Spleen (tissue), 11 donors: ENCODE results near the gene DTD2. TPM values are rescaled to one million over a fixed set of nuclear protein-coding genes. Genes with fewer than 3 reads are reported as not detected.

ENCODE experiments used
- DNase-seq: peaks from one replicate; pipeline ENCODE4 v3.0.0-alpha.2; 2020
- H3K27ac ChIP-seq, 8 donors: fragments of 200-600 bp; sonication (generic) in 7 of 8; 1 replicate in 4 of 8; 2 replicates in 4 of 8; pipeline versions ENCODE4 v1.5.0 to v1.8.0; 2016 to 2021; ENCODE audit warnings: inconsistent platforms in 4 of 8, mild to moderate bottlenecking in 4 of 8, moderate library complexity in 1 of 8
- H3K27me3 ChIP-seq, 7 donors: fragments of 200-600 bp; sonication (generic) in 6 of 7; replicated peaks in 1 of 7; 1 replicate in 4 of 7; 2 replicates in 3 of 7; pipeline versions ENCODE4 v1.5.0 to v1.8.0; 2016 to 2021; ENCODE audit warnings: inconsistent platforms in 3 of 7, mild to moderate bottlenecking in 1 of 7
- H3K36me3 ChIP-seq, 6 donors: fragments of 200-600 bp; sonication (generic) in 5 of 6; 1 replicate in 4 of 6; 2 replicates in 2 of 6; pipeline versions ENCODE4 v1.5.0 to v1.8.0; 2016 to 2021; ENCODE audit warnings: inconsistent platforms in 2 of 6
- H3K4me1 ChIP-seq, 6 donors: fragments of 200-600 bp; sonication (generic) in 5 of 6; 1 replicate in 3 of 6; 2 replicates in 3 of 6; pipeline versions ENCODE4 v1.5.0 to v1.8.0; 2016 to 2021; ENCODE audit warnings: inconsistent platforms in 3 of 6
- H3K4me3 ChIP-seq, 8 donors: fragments of 200-600 bp; sonication (generic) in 7 of 8; 1 replicate in 4 of 8; 2 replicates in 4 of 8; pipeline versions ENCODE4 v1.5.0 to v1.8.0; 2016 to 2021; ENCODE audit warnings: inconsistent platforms in 4 of 8, mild to moderate bottlenecking in 4 of 8, moderate library complexity in 2 of 8
- H3K9me3 ChIP-seq, 8 donors: fragments of 200-600 bp; sonication (generic) in 7 of 8; 1 replicate in 4 of 8; 2 replicates in 4 of 8; pipeline versions ENCODE4 v1.5.0 to v1.8.0; 2016 to 2021; ENCODE audit warnings: inconsistent platforms in 4 of 8
- CTCF ChIP-seq, 11 experiments: fragments of 200-600 bp in 7 of 11; fragments of 450-650 bp in 4 of 11; sonication (generic) in 4 of 11; IDR thresholded peaks in 8 of 11; conservative IDR thresholded peaks in 3 of 11; 1 replicate in 7 of 11; 2 replicates in 4 of 11; pipeline versions ENCODE4 v1.4.0 to v1.8.0; 2016 to 2021; ENCODE audit warnings: antibody characterized with exemption in 11 of 11, inconsistent platforms in 4 of 11, mild to moderate bottlenecking in 1 of 11
- POLR2A ChIP-seq, 3 donors: fragments of 450-650 bp; IDR thresholded peaks; one replicate each; pipeline ENCODE4 v1.5.1; 2017; ENCODE audit warnings: antibody characterized with exemption in 3 of 3, mild to moderate bottlenecking in 1 of 3
- POLR2AphosphoS5 ChIP-seq, 3 donors: sonication (generic); formaldehyde crosslinking; IDR thresholded peaks; one replicate each; pipeline ENCODE4 v1.5.1; 2017; ENCODE audit warnings: antibody characterized with exemption in 3 of 3
- WGBS, 5 donors: extraction: QIAGEN DNeasy Blood & Tissue Kit in 3 of 5; methylation state at CpG; one replicate each; pipeline versions ENCODE4 v1.1.5 to v1.1.7; 2013 to 2018; 5-methylcytosine and 5-hydroxymethylcytosine counted together
- intact Hi-C: fragments of 100-400 bp; cut with DNase I; formaldehyde crosslinking; loops from one replicate; pipeline ENCODE4 v1.15.0; 2023; ENCODE audit warnings: low total_unique reads
- polyA plus RNA-seq, 3 donors: library from polyadenylated mRNA; stranded (reverse); fragments of 200-250 nt; gene quantifications; one replicate each; pipeline ENCODE4 v1.2.1, GENCODE V29; 2013
- total RNA-seq, 7 donors: library from RNA; depleted of rRNA in 3 of 7; stranded (reverse); fragments of >200 nt in 3 of 7; fragmentation: NEBNext Ultra II Directional in 4 of 7; extraction: Animal tissue kit (Norgen Biotek cat#: 25700) in 4 of 7; gene quantifications; one replicate each; pipeline versions ENCODE4 v1.1.0 to v1.2.1, GENCODE V29; 2016 to 2021
- donor health status: healthy with polysubstance abuse.
- donor health status: DM: no; HTN: no; CAD: no; lungs with moderate emphysema.
- donor health status: DM: no; HTN: no; CAD: no.
- donor health status: Bipolar disorder and iron deficiency.
- donor health status: healthy.
- donor health status: DM: no; HTN: no; CAD: no.
- donor health status: DM: yes; HTN: yes; CAD: no.

Gene DTD2
- total and polyA plus RNA-seq, 10 donors: 5.6 to 27.7 (median 15.9) TPM

- Histone ChIP-seq H3K4me3 (peak within 1 kb of the TSS; percentile 67 to 95 (median 86)), H3K9me3 (no peaks in the 10 kb centered on the region), H3K27ac (peak within 1 kb of the TSS; percentile 74 to 94 (median 89)), H3K27me3 (no peaks in the 10 kb centered on the region), H3K4me1 (peaks cover 5 to 49% (median 27%) of the 10 kb centered on the region in 6 donors), H3K36me3 (no peaks in the 10 kb centered on the region)
- peak; percentile 100 for DNase-seq
- 1 to 5% (median 2%) methylated on average over 28 to 56 of the region's 56 CpGs for WGBS, 5 donors
- intact Hi-C loops: no loop called here
- peak; percentile 99 to 100 (median 99) for TF ChIP-seq POLR2AphosphoS5 (IDR thresholded peaks at IDR 0.05)
- TF ChIP-seq POLR2A (IDR thresholded peaks at IDR 0.05): peak; percentile 78 to 98 (median 95)
- peak in 9 of 11 experiments; percentile 11 to 63 (median 44) for TF ChIP-seq CTCF (IDR thresholded peaks at IDR 0.05 in 8 of 11, conservative IDR thresholded peaks at IDR 0.05 in 3 of 11)
Measured at GRCh38 chr14:31420319-31421111, 36.8 kb downstream of the DTD2 start, which contains the start of gene HEATR5A. Gene HEATR5A, minus strand, starts transcription at chr14:31420550. Its CDS starts 17,575 bp downstream, at chr14:31402975.

GRCh38 chr14:31419967-31420318 is 37.4 kb downstream of the DTD2 start:
- peak; percentile 94 for DNase-seq
- H3K9me3 ChIP-seq: no peaks in the 10 kb centered on the region
- peaks cover 5 to 49% (median 28%) of the 10 kb centered on the region in 6 donors for H3K4me1 ChIP-seq

GRCh38 chr14:31419179-31419966 is 37.9 kb downstream of the DTD2 start:
- Histone ChIP-seq H3K27ac (peak overlapping the region; percentile 74 to 94 (median 89)), H3K4me3 (peak overlapping the region; percentile 67 to 95 (median 86)), H3K9me3 (no peaks in the 10 kb centered on the region), H3K4me1 (peaks cover 5 to 53% (median 30%) of the 10 kb centered on the region in 6 donors), H3K27me3 (no peaks in the 10 kb centered on the region), H3K36me3 (no peaks in the 10 kb centered on the region)
- DNase-seq: no peak
- 19 to 25% (median 21%) methylated on average over 9 of the region's 9 CpGs for WGBS, 5 donors
- intact Hi-C loops: no loop called here
- TF ChIP-seq POLR2A (IDR thresholded peaks at IDR 0.05) (peak in 1 of 3 donors; percentile 20), POLR2AphosphoS5 (IDR thresholded peaks at IDR 0.05) (no peak)

More at GRCh38 chr14:31419967-31420318, 37.4 kb downstream of the DTD2 start:
- no peaks in the 10 kb centered on the region for H3K36me3 ChIP-seq
- intact Hi-C loops: no loop called here
- WGBS, 5 donors: 0 to 1% (median 1%) methylated on average over 14 to 33 of the region's 33 CpGs
- peak overlapping the region; percentile 74 to 94 (median 89) for H3K27ac ChIP-seq
- TF ChIP-seq POLR2A (IDR thresholded peaks at IDR 0.05) (no peak), CTCF (IDR thresholded peaks at IDR 0.05 in 8 of 11, conservative IDR thresholded peaks at IDR 0.05 in 3 of 11) (no peak), POLR2AphosphoS5 (IDR thresholded peaks at IDR 0.05) (no peak)
- H3K27me3 ChIP-seq: no peaks in the 10 kb centered on the region
- peak overlapping the region; percentile 67 to 95 (median 86) for H3K4me3 ChIP-seq

- Histone ChIP-seq H3K27me3 (no peaks in the 10 kb centered on the region), H3K9me3 (no peaks in the 10 kb centered on the region), H3K4me1 (peaks cover 5 to 63% (median 34%) of the 10 kb centered on the region in 6 donors), H3K36me3 (no peaks in the 10 kb centered on the region), H3K4me3 (peak overlapping the region in 1 of 8 donors; percentile 25), H3K27ac (peak overlapping the region in 4 of 8 donors; percentile 7 to 88 (median 28))
- no peak for DNase-seq
- no peak for TF ChIP-seq CTCF (IDR thresholded peaks at IDR 0.05 in 8 of 11, conservative IDR thresholded peaks at IDR 0.05 in 3 of 11)
- TF ChIP-seq POLR2AphosphoS5 (IDR thresholded peaks at IDR 0.05): no peak
- no peak for TF ChIP-seq POLR2A (IDR thresholded peaks at IDR 0.05)
- 56 to 70% (median 60%) methylated on average over 1 of the region's 1 CpG for WGBS, 5 donors
- intact Hi-C loops: no loop called here
Measured at GRCh38 chr14:31418440-31418839, 38.9 kb downstream of the DTD2 start.
